H9 (cell line): ENCODE results near the gene KCNK16. TPM values are rescaled to one million over a fixed set of nuclear protein-coding genes. Genes with fewer than 3 reads are reported as not detected.

ENCODE experiments used
- DNase-seq: peaks from one replicate; pipeline ENCODE4 v3.0.0-alpha.2; 2017
- H2AFZ ChIP-seq: one replicate; pipeline ENCODE4 v1.6.1; 2013; ENCODE audit warnings: mild to moderate bottlenecking, low read length, control low read depth, moderate library complexity
- H2AK5ac ChIP-seq: 2 replicates; pipeline ENCODE4 v1.6.1; 2013; ENCODE audit warnings: low read length, control low read depth, mixed read lengths; ENCODE audit not compliant: insufficient read length
- H2BK120ac ChIP-seq: one replicate; pipeline ENCODE4 v1.6.1; 2013; ENCODE audit warnings: low read depth, mild to moderate bottlenecking, low read length, control low read depth, inconsistent platforms; ENCODE audit not compliant: poor library complexity, severe bottlenecking
- H2BK12ac ChIP-seq: 2 replicates; pipeline ENCODE4 v1.6.1; 2013; ENCODE audit warnings: low read length, control low read depth, mixed read lengths, low read depth; ENCODE audit not compliant: insufficient read length
- H2BK15ac ChIP-seq: 2 replicates; pipeline ENCODE4 v1.6.1; 2013; ENCODE audit warnings: low read depth, low read length, control low read depth
- H2BK20ac ChIP-seq: one replicate; pipeline ENCODE4 v1.6.1; 2013; ENCODE audit warnings: low read depth, mild to moderate bottlenecking, low read length, control low read depth, inconsistent platforms; ENCODE audit not compliant: poor library complexity, severe bottlenecking
- H2BK5ac ChIP-seq: 2 replicates; pipeline ENCODE4 v1.6.1; 2013; ENCODE audit warnings: low read length, control low read depth, mixed read lengths; ENCODE audit not compliant: insufficient read length
- H3K14ac ChIP-seq: 2 replicates; pipeline ENCODE4 v1.6.1; 2013; ENCODE audit warnings: low read length, control low read depth; ENCODE audit not compliant: insufficient read depth
- H3K18ac ChIP-seq: 2 replicates; pipeline ENCODE4 v1.6.1; 2013; ENCODE audit warnings: low read depth, mild to moderate bottlenecking, mixed read lengths, low read length, control low read depth; ENCODE audit not compliant: insufficient read length
- H3K23ac ChIP-seq: 2 replicates; pipeline ENCODE4 v1.6.1; 2013; ENCODE audit warnings: low read length, control low read depth, mixed read lengths, low read depth; ENCODE audit not compliant: insufficient read length
- H3K23me2 ChIP-seq: 2 replicates; pipeline ENCODE4 v1.6.1; 2013; ENCODE audit warnings: low read depth, mild to moderate bottlenecking, mixed read lengths, low read length, control low read depth; ENCODE audit not compliant: insufficient read length, poor library complexity, severe bottlenecking
- H3K27ac ChIP-seq: 2 replicates; pipeline ENCODE4 v1.5.1; 2013; ENCODE audit warnings: low read length, control low read depth, mixed read lengths, low read depth; ENCODE audit not compliant: insufficient read length
- H3K27me3 ChIP-seq: 2 replicates; pipeline ENCODE4 v1.6.1; 2013; ENCODE audit warnings: low read length, control low read depth, inconsistent platforms; ENCODE audit not compliant: insufficient read depth
- H3K4ac ChIP-seq: 2 replicates; pipeline ENCODE4 v1.6.1; 2013; ENCODE audit warnings: low read depth, mild to moderate bottlenecking, control low read depth, inconsistent platforms, low read length, moderate library complexity
- H3K4me1 ChIP-seq: 2 replicates; pipeline ENCODE4 v1.6.1; 2013; ENCODE audit warnings: low read length, control low read depth, inconsistent platforms; ENCODE audit not compliant: insufficient read depth
- H3K4me2 ChIP-seq: 2 replicates; pipeline ENCODE4 v1.6.1; 2013; ENCODE audit warnings: low read length, control low read depth, mixed read lengths; ENCODE audit not compliant: insufficient read length, insufficient read depth
- H3K56ac ChIP-seq: 2 replicates; pipeline ENCODE4 v1.6.1; 2013; ENCODE audit warnings: low read depth, mild to moderate bottlenecking, mixed read lengths, low read length, control low read depth; ENCODE audit not compliant: insufficient read length
- H3K79me1 ChIP-seq: 2 replicates; pipeline ENCODE4 v1.6.1; 2013; ENCODE audit warnings: low read depth, mild to moderate bottlenecking, moderate library complexity, low read length, control low read depth, inconsistent platforms; ENCODE audit not compliant: insufficient read depth, poor library complexity, severe bottlenecking
- H3K79me2 ChIP-seq: 2 replicates; pipeline ENCODE4 v1.6.1; 2013; ENCODE audit warnings: low read length, control low read depth, inconsistent platforms; ENCODE audit not compliant: insufficient read depth
- H3K9ac ChIP-seq: 2 replicates; pipeline ENCODE4 v1.6.1; 2013; ENCODE audit warnings: low read length, control low read depth, mixed read lengths; ENCODE audit not compliant: insufficient read length; ENCODE audit errors: extremely low read depth
- H3K9me3 ChIP-seq: one replicate; pipeline ENCODE4 v1.6.1; 2013; ENCODE audit warnings: low read depth, low read length, inconsistent platforms; ENCODE audit not compliant: control insufficient read depth
- H3T11ph ChIP-seq: one replicate; pipeline ENCODE4 v1.6.1; 2013; ENCODE audit warnings: mild to moderate bottlenecking, low read length, control low read depth, inconsistent platforms
- H4K20me1 ChIP-seq: one replicate; pipeline ENCODE4 v1.6.1; 2013; ENCODE audit not compliant: control insufficient read depth, insufficient read length, insufficient read depth
- H4K5ac ChIP-seq: 2 replicates; pipeline ENCODE4 v1.6.1; 2013; ENCODE audit warnings: low read depth, mild to moderate bottlenecking, mixed read lengths, low read length, control low read depth; ENCODE audit not compliant: insufficient read length
- H4K8ac ChIP-seq: replicated peaks from 2 replicates; pipeline ENCODE4 v1.6.1; 2013; ENCODE audit warnings: low read length, control low read depth, mixed read lengths, low read depth; ENCODE audit not compliant: insufficient read length
- H4K91ac ChIP-seq: 2 replicates; pipeline ENCODE4 v1.6.1; 2013; ENCODE audit warnings: low read depth, mild to moderate bottlenecking, moderate library complexity, mixed read lengths, low read length, control low read depth; ENCODE audit not compliant: insufficient read length
- H3K27ac Mint-ChIP-seq, 3 experiments: 2 replicates in 2 of 3; 3 replicates in 1 of 3; pipeline ENCODE4 v1.8.0; 2020 to 2021; ENCODE audit warnings: mixed read lengths in 3 of 3, mild to moderate bottlenecking in 1 of 3, moderate library complexity in 1 of 3
- H3K27me3 Mint-ChIP-seq: 2 replicates; pipeline ENCODE4 v1.8.0; 2021; ENCODE audit warnings: low read depth, mild to moderate bottlenecking, moderate library complexity, mixed read lengths
- H3K36me3 Mint-ChIP-seq, 3 experiments: 2 replicates in 2 of 3; 3 replicates in 1 of 3; pipeline ENCODE4 v1.8.0; 2020 to 2021; ENCODE audit warnings: low read depth in 3 of 3, mixed read lengths in 3 of 3; ENCODE audit not compliant: insufficient read depth in 1 of 3
- H3K4me1 Mint-ChIP-seq, 2 experiments: 2 replicates each; pipeline ENCODE4 v1.8.0; 2020; ENCODE audit warnings: mixed read lengths in 2 of 2
- H3K4me3 Mint-ChIP-seq, 2 experiments: 2 replicates in 1 of 2; 3 replicates in 1 of 2; pipeline ENCODE4 v1.8.0; 2020 to 2021; ENCODE audit warnings: mild to moderate bottlenecking in 2 of 2, mixed read lengths in 2 of 2, moderate library complexity in 1 of 2
- H3K9me3 Mint-ChIP-seq, 2 experiments: 2 replicates in 1 of 2; 3 replicates in 1 of 2; pipeline ENCODE4 v1.8.0; 2020; ENCODE audit warnings: mild to moderate bottlenecking in 2 of 2, mixed read lengths in 2 of 2, moderate library complexity in 1 of 2
- CTCF ChIP-seq: fragments of 200-600 bp; sonication (generic); conservative IDR thresholded peaks from 3 replicates; pipeline ENCODE4 v1.8.0; 2021; ENCODE audit warnings: antibody characterized with exemption, mild to moderate bottlenecking
- WGBS: extraction: QIAGEN DNeasy Blood & Tissue Kit; methylation state at CpG from one replicate; pipeline ENCODE4 v1.1.7; 2013; ENCODE audit warnings: missing lambda C conversion rate, low lambda C conversion rate, mixed read lengths; ENCODE audit not compliant: insufficient read length; ENCODE audit errors: extremely low coverage; 5-methylcytosine and 5-hydroxymethylcytosine counted together
- total RNA-seq: library from RNA; stranded (reverse); gene quantifications from 2 replicates; pipeline ENCODE4 v1.2.1, GENCODE V29; 2021

Gene KCNK16
- total RNA-seq, 1 experiment from 2014 or later, result not detected

GRCh38 chr6:39357998-39358686 lies 35.6 kb upstream of the KCNK16 start:
- Mint-ChIP-seq H3K4me1 (peaks cover 6 to 11% of the 10 kb centered on the region in 2 experiments), H3K9me3 (no peaks in the 10 kb centered on the region), H3K27me3 (peaks cover 15% of the 10 kb centered on the region), H3K4me3 (no peak overlapping the region), H3K27ac (no peak overlapping the region), H3K36me3 (no peaks in the 10 kb centered on the region)
- no peak overlapping the region for H3K4ac ChIP-seq
- H3K9ac ChIP-seq, result no peak overlapping the region
- no peak overlapping the region for H2AFZ ChIP-seq
- no peak for TF ChIP-seq CTCF
- H3K23me2 ChIP-seq, result no peaks in the 10 kb centered on the region
- DNase-seq, result peak; percentile 14
- H3T11ph ChIP-seq, result no peak overlapping the region
- H4K8ac ChIP-seq, result no peak overlapping the region
- no peak overlapping the region for H3K18ac ChIP-seq
- no peak overlapping the region for H2AK5ac ChIP-seq
- H3K27ac ChIP-seq, result no peak overlapping the region
- H3K79me1 ChIP-seq, result no peaks in the 10 kb centered on the region
- no peak overlapping the region for H3K23ac ChIP-seq
- H2BK5ac ChIP-seq, result no peak overlapping the region
- no peak overlapping the region for H2BK20ac ChIP-seq
- H4K5ac ChIP-seq, result no peak overlapping the region
- no peak overlapping the region for H3K14ac ChIP-seq
- no peak overlapping the region for H4K91ac ChIP-seq
- H2BK15ac ChIP-seq, result no peak overlapping the region
- no peak overlapping the region for H2BK120ac ChIP-seq
- no peaks in the 10 kb centered on the region for H3K79me2 ChIP-seq
- no peaks in the 10 kb centered on the region for H3K27me3 ChIP-seq
- no peaks in the 10 kb centered on the region for H3K4me1 ChIP-seq
- H4K20me1 ChIP-seq, result no peaks in the 10 kb centered on the region
- no peak overlapping the region for H3K4me2 ChIP-seq
- WGBS, result no CpG with 5 or more reads among the region's 7 CpGs
- no peak overlapping the region for H3K56ac ChIP-seq
- H2BK12ac ChIP-seq, result no peak overlapping the region
- H3K9me3 ChIP-seq, result no peaks in the 10 kb centered on the region
